Activated CD4-positive, CD25-positive, alpha-beta regulatory T cell treated with anti-CD3 and anti-CD28 coated beads, Interleukin-2, amount 50 U/mL, for 72 hours (primary cell): ENCODE measurements around the gene RHOBTB3.
A peak's percentile ranks its signal among the peaks of the same experiment; 100 is the strongest.

Source experiments
- DNase-seq: peaks from one replicate; pipeline ENCODE4 v3.0.0; 2021

Gene RHOBTB3

DNA sequence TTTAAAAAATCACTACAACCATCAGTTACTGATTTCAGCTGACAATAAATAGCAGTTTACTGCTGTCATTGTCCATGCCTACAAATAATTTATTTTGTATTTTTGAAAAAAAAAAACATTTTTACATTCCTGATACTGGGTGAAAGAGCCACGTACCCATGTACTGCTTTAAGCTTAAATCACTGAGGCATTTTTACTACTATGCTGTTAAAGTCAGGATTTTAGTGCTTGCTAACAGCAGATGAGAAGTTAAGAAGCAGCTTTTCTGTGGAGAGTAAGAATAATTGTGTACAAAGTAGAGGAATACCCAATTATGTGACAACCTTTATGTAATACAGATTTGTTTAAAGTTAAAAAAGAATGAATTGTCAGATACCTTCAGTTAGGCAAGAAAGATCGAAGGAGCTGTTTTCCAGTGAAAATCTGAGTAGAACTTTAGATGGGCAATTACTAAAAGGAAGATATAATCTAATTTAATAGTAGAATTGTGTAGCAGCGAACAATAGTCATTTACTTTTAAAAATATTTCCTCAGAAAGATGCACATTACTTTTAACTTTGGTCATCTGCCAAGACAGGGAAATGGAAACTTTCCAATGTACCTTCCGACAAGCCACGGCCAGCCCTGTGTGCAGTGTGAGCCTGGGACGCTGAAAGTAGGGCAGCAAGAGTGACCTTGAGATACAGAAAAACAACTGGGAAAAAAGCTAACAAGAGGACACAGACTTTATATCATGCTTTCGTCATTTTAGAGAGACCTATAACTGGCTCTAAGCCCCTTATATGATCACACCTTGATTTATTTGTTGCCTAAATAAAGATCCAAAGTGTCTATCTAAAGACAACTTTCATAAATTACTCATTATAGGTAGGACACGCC is 39.9 kb downstream of the RHOBTB3 start:
- no peak for DNase-seq

DNA sequence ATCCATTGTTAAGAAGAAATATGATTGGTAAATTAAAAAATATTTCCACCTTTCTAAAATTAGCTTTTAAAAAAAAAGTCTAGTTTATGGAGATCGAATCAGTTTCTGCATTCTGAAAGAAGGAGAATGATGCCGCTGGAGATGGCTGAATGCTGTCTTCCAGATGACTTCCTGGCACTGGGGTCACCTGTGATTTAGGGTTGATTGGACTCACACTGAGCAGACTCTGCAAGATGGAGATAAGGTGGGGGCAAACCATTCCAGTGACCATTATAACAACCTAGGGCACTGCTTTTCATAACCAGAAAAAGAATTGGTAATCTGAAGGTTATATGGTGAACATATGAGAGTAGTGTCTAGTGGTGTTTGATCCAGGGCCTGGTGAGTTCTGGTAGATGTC is 40.8 kb downstream of the RHOBTB3 start:
- DNase-seq, result no peak

DNA sequence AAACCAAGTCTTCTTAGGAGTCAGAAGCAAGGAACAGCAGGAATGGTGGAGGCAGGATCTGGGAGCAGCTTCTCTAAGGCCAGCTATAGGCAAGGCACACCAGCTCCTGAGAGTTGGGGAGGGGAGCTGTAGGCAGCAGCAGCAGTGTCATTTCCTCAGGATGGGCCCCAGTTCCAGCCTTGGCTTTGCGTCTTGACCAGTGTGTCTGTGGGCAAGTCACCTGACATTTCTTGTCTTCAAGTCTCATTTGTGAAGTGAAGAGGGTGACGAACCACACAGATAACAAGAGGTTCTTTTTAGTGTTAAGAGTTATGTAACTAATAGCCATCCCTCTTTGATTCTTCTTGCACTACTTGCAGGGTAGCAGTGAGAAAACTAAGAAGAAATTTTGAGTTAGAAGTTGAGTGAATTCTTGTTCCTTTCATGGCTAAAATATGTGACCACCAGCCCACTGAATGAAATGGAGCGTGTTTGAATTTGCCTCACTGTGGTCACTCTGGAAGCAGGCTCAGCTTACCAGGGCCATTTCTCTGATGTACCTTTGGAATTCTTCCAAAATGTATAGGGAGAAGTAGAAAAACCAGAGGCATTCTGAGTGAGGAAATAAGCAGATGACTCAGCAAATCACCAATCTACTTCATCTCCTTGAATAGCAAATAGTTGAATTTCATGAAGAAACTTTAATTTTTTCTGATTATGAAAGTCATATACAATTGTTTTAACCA is 42.4 kb downstream of the RHOBTB3 start:
- DNase-seq, result no peak

DNA sequence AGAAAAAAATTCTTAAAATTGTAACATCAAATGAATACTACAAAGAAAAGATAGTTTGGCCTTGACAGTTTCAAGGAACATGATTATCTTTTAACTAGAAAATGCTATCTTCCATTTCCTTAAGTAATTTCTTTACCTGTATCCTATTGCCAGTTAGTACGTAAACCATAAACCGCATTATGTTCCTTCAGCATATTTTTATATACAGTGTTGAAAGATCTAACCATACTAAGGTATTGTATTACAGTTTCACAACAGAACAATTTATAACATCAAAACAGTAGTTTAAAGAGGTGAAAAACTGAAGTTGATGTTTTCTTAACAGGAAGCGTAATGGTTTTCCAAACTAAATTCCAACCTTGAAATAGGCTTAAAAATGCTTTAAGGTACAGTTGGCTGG is 46.3 kb downstream of the RHOBTB3 start:
- DNase-seq, result no peak

DNA sequence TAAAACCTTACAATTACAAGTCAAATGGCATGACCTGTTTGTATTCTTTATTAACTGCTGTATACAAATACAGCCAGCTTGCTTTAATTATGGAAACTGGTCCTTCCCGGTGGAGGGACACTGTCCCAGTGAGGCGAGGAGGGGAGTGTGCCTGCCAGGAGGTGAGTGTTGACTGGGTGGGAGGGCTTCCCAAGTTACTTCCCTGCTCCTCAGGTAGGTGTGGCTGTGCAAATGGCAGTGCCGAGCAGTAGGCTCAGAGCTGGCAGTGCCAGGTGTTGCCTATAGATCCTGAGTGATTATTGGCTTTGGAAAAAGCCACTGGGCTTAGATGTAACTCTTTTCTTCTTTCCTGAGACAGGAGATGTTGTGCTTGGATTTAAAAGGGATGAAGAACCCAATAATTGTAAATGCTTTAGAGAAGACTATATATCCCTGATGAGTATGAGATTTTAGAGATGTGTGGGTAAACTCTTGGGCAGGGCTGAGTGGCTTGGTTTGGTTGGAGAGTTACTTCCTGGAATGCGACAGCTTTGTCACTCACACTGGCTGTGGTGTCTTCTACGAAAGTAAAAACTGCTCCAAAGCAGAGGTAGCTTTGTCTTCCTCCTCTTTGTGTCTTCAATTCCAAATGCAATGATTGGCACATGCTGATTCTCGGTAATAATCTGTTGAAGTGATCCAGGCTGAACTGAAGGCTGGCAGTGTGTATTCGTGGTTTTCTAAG is 47.7 kb downstream of the RHOBTB3 start:
- no peak for DNase-seq

DNA sequence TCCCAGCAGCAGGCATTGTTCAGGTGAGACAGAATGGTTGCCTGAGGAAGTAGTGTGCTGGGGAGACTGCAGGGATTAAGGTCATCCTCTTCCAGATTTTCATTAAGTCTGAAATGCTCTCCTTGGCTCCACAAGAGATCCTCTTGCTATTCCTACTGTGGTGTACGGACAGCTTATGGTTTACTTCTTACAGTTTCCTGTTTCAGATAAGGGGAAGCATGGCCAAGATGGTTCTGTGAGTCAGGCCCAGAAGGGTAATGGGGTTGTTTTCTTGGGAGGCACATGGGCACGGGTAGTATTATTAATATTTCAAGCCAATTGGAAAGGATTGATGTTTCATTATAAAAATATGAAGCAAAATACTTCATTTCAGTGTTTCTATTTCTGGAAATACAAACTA is 48.5 kb downstream of the RHOBTB3 start:
- no peak for DNase-seq

DNA sequence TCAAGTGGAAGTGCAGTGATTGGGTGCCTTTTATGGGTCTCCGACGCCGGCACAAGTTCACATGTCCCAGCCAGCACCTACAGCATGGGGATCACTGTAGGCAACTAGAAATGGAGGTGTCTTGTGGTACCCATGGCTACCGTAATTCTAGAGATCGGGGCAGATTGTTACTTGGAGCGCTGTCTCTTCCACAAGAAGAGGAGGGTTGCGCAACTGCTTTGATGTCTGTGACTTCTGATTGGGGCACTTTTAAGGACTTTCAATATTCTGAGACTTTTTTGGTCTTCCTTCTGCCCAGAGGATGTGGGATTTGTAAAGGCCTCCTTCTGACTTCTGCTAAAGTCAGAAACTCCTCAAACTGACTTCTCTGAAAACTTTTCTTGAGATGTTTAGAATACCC is 49.5 kb downstream of the RHOBTB3 start:
- no peak for DNase-seq

DNA sequence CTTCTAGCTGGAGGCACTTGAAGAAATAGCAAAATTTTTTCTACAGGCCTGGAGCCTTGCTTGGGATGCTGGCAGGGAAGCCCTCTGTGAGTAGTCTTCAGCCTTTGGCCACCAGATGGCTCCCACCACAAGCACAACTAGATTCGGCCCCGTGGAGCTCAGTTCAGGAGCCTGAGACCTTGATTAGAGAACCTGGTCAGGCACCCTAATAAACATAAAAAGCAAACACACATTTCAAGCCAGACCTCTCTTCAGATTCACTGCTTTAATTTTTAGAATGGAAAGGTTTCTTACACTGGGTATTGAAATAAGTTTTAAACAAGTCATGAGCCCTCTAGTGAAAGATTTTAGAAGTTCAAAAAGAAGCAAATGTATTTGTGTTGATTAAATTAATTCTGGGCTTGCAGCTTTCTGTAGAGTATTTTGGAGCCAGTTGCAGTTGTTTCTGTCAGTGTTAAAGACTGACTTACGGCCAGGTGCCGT is 50.0 kb downstream of the RHOBTB3 start:
- peak; percentile 69 for DNase-seq

DNA sequence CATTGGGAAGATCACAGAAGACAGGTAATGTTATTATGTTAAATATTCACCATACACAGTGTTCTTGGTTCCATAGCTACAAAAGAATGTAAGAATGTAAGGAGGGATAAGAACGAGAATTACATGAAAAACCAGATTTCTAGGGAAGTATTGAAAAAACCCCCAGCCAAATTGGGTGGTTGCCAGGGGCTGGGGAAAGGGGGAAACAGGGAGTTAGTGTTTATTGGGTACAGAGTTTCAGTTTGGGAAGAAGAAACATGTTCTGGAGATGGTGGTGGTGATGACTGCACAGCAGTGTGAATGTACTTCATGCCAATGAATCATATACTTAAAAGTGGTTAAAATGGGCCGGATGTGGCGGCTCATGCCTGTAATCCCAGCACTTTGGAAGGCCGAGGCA is 51.0 kb downstream of the RHOBTB3 start:
- DNase-seq, result no peak

DNA sequence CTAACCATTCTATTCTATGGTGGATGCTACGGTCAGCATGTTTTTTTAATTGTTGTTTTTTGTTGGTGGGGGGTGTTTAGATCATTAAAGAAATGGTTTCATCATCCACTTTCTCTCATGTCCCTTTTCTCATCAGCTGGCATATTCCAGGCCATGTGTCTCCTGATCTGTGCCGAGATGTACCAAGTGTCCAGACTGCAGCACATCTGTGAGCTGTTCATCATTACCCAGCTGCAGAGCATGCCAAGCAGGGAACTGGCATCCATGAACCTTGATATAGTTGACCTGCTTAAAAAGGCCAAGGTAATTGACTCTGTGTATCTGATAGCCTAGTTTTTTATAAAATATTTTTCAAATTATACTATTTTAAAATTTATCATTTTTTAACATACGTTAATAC is 52.5 kb downstream of the RHOBTB3 start:
- DNase-seq, result no peak

DNA sequence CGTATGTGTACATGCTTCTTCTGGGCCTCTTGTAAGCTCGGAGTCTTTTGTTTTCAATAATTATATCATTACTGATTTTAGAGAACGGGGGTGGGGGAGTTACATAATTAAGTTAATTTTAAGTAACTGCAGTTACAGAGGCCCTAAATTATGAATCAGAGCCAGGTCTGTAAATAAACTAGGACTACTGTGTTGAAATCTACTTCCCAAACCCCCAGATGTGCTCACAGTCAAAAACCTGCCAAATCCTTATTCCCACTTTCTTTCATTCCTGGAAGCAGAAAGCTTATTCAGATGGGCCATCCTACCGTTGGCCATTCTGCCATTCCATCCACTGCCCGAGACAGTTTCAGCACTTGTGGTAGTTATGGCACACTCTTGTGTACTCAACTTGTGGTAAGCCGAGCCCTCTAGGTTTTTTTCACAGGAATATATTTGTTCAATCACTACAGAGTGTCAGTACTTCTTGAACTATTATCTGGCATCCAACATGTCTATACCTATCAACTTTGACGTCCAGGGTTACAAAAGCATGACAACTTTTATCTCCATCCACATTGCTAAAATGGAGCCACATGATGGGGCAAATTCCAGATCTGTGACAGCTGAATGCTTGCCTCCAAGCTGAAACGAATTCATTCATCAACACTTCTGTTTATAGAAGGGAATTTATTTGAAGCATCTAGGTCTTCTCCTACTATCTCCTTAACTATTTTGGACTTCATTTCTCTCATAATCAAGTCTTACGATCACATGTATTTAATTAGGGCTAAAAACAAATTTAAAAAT is 53.6 kb downstream of the RHOBTB3 start:
- DNase-seq, result no peak

DNA sequence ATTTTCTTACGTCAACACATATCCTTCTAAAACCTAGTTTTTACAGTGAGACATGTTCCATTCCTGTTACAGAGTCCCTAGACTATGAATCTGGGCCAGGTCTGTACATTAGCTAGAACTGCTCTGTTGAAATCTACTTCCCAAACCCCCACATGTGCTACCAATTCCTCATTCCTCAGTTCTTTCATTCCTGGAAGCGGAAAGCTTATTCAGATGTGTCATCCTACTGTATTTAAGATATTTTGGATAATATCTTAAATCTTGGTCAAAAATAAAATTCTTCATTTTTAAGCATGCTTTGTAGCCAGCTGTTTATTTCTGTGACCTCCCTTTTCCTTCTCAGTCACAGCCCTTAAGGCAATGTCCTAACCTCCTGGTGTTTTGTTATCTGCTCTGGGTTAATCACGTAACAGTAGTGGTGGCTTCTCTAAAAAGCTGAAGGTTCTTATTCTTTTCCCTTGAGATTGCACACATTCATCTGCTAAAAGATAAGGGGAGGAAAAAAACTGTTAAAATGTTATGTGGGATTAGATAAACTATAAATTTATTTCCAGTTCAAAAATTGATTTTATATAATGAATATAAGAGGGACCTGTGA is 55.8 kb downstream of the RHOBTB3 start:
- no peak for DNase-seq

DNA sequence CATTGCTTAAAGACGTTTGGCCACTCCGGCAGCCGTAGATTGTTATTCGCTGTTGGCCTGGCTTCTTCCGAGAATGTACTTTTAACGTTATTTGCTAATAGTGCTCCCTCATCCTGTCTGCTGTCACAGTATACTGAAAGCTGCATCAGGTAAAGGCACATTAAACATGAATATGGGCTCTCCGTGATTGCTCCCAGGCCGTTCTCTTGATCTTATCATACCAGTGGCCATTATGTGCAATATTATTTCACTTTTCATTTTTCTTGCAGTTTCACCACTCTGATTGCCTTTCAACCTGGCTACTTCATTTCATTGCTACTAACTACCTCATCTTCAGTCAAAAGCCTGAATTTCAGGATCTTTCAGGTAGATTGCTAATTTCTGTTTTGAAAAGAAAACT is 57.4 kb downstream of the RHOBTB3 start:
- DNase-seq, result no peak

DNA sequence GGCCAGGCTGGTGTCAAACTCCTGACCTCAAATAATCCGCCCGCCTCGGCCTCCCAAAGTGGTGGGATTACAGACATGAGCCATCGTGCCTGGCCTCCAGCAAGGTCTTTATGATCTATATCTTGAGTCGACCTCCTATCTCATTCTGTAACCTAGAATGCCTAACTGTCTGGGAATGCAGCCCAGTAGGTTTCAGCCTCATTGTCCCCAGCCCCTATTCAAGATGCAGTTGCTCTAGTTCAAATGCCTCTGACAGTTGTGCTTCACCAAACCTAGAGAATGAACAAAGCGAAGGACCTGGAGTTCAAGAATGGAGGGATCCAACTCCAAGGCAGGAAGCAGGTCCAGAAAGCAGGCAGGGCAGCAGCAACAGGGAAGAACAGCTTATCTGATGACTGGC is 60.6 kb downstream of the RHOBTB3 start:
- no peak for DNase-seq

DNA sequence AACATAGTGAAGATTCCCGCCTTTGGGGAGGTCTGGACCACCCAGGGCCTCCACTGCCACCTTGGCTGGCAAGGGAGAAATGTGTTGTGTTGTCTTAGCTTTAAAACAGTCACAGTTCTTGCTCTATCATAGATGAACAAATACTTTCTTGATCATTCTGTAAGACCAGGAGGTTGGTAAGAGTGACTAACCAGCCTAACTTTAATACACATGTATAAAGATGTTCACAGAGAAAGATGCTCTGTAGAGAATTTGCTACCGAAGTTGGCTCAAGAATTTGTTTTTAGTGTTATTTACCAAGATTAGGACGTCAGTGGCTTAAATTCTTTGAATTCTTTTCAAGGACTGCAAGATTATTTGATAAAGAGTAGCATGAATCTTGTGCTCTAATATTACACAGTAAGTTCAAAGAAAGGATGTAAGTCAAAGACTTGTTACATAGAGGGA is 63.0 kb downstream of the RHOBTB3 start:
- DNase-seq, result no peak

DNA sequence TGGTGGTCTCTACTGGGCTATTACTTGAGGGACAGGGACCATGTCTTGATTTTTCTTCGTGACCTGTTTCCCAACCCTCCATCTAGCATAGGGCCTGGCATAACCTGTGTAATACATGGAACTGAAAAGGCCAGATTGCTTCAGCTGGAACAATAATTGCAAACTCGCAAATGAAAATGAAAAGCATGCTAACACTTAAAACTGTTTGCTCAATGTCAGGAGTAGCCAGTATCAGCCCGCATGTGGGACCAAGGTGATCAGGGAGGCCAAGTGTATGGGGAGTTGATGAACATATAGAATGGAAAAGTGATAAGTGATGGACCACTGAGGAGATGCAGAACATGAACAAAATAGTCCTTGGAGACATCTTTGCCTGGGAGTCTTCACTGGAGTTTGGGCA is 66.2 kb downstream of the RHOBTB3 start:
- DNase-seq, result no peak

DNA sequence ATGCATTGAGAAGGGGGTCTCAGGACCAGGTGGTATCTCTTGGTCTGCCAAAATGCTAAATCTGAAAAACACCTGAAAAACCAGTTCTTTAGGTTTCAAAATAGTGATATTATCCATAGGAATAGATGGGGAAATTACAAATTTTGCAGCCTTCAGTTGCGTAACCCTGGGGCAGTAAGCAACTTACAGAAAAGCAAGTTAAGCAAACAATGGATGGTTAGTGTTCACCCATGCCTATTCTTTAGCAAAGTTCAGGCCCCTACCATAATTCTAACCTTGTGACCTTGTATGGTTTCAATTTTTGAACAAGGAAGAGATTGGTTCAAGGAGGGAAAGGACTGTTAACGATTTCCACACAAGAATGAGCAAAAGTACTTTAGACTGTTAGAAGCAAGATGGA is 66.9 kb downstream of the RHOBTB3 start:
- DNase-seq, result no peak

DNA sequence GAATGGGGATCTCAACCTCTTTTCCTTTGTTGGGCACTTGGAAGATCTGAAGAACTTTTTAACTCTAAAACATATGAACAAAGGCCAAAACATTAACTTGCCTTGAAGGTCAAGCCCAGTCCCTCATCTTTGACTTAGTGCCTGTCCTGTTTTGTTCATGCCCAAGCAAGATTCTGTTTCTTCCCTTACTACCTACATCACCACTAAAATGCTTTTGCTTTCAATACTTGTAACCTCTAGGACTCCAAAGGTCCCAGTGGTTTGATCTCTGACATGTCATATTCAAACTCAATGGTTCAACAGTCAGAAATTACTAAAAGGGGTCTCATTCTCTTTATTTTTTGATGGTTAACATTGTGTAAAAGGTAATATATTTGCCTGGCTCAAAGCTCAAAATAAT is 67.4 kb downstream of the RHOBTB3 start:
- no peak for DNase-seq

DNA sequence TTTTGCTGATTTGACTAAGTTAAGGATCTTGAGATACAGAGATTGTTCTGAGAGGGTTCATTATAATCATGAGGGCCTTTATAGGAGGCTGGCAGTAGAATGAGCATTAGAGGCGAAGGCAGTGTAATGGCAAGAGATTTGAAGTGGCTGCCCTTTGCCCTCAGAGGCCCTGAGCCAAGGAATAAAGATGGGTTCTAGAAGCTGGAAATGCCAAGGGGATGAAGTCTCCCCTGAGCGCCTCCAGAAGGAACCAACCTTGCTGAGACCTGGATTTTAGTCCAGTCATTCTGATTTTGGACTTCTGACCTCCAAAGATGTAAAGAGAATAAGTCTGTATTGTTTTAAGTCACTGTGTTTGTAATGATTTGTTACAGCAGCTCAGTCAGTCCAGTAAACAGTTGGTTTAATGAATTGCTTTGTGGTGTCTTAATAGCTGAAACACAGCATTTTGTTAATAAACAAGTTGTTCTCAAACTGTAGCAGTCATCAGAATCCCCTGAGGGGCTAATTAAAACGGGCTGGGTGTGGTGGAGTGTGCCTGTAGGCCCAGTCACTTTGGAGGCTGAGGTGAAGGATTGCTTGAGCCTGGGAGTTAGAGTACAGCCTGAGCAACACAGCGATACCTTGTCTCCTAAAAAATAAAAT is 68.2 kb downstream of the RHOBTB3 start:
- no peak for DNase-seq

DNA sequence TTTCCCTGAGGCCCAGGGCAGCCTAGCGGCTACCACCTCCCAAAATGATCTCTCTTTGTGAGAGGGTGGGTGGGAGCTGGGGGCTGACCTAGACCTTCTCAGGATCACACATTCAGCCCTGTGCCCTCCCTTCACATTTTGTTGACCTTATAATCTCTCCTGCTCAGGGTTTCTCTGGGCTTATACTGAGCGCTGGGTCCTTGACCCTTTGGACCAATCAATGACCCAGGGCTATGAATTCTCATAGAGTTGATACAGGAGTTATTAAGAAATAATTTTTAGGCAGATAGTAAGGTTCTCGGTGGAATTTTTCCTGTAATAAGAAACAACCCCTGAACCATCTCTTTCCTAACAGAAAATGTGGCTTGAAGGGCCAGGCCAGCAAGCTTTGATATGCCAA is 69.4 kb downstream of the RHOBTB3 start:
- no peak for DNase-seq

DNA sequence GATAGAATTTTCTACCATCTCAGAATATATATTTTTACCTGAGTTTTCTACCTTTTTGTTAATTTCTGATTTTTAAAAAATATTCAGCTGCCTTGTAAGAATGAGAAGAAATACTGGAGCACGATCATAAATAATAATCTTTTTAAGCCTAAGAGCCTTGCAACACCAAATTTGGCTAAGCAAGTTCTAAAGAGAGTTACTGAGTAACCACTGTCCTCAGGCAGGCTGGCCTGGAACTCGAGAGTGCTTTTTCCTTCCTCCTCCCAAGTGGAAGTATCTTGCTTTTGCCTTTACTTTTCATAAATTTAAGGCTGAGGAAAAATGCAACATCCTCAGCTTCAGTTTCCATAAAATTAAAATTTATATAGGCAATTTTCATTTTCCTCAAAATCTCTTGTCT is 70.4 kb downstream of the RHOBTB3 start:
- no peak for DNase-seq

DNA sequence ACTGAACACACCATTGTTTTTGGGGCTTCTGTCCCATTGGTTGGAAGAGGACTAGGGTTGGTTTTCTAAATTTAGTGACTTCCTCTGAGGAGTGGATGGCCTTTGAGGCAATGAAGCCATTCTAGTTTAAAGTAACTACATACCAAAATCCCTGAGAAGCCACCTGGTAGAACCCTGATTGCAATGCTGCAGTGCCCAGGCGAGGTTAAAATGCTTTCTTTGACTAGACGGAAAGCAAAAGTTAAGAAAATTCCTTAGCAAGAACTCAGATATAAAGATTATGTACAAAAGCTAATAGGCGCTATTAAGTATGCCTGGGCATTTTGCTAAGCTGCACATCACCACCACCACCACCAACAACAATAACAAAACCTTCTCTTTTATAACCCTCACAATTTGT is 70.8 kb downstream of the RHOBTB3 start:
- DNase-seq, result no peak
